NCI-H1694 treated with DMSO at 0.1 percent for 48 hours (cell line): ENCODE results near the gene PRM2.
"Not testable (repeated sequence)": the region's sequence is repeated elsewhere in the genome, so short reads cannot be mapped to it uniquely, and the experiment has no call there.

Experiments
- DNase-seq: peaks from one replicate; lab custom pipeline; 2025; lab: John Stamatoyannopoulos, UW

The PRM2 gene

DNA sequence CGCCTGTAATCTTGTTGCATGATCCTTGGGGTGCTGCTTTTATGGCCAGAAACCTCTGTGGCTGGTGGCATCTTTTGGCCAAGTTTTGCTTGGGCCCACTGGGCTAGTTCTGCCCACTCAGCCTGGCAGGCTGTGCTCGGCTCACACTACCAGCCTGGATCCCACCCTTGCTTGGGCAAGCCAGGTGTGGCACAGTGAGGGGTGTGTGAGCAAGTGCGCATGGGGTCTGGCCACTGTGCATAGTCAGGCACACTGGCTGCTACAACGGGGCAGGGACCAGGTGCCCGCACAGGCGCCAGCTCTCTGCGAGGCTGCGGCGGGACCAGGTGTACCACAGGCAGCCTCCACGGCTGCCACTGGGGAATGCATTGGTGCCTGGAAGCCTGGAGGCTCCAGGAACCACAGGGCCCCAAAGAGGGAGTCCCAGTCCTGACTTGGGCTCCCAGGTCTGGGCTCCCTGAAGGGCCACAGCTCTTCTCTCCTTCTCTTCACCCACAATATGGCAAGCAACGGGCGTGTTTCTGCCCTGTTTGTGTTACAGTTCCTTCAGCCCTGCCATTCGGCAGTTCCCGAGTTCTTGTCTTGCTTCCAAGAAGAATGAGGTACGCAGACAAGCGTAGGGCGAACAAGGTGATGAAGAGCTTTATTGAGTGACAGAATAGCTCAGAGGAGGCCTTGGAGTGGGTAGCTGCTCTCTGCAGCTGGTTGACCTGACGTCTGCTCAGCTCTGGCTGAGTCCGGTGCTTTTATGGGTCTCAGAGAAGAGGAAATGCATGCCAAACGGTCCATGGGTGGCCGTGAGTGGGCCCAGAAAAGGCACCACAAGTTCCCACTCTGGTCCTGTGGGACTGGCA lies 31.6 kb upstream of the PRM2 start:
- no peak for DNase-seq

DNA sequence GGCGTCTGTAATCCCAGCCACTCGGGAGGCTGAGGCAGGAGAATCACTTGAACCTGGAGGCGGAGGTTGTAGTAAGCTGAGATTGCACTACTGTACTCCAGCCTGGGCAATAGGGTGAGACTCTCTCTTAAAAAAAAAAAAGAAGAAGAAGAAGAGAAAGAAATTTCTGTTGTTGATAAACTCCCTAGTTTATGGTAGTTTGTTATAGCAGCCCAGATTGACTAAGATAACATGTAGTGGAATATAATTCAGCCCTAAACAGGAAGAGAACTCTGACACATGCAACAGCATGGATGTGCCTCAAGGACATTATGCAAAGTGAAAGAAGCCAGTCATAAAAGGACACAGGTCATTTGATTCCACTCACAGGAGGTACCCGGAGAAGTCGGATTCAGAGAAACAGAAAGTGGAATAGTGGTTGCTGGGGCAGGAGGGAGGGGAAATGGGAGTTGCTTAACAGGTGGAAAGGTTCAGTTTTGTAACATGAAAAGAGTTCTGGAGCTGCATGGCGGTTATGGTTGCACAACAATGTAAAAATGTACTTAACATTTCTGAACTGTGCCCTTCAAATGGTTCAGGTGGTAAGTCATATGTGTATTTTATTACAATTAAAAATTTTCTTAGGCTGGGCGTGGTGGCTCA lies 30.8 kb upstream of the PRM2 start:
- DNase-seq, result no peak

DNA sequence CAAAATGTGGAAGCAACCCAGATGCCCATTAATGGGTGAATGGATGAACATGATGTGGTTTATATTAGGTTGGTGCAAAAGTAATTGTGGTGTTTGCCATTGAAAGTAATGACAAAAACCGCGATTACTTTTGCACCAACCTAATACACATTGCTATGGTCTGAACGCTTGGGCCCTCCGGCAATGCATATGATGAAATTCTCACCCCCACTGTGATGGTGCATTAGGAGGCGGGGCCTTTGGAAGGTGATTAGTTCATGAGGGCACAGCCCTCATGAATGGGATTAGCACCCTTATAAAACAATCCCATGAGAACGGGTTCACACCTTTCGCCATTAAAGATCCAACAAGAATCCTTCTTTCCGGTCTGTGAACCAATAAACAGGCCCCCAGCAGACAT lies 30.1 kb upstream of the PRM2 start:
- DNase-seq, result no peak

GRCh38 chr16:11303405-11304138 lies 27.3 kb upstream of the PRM2 start:
- DNase-seq, result no peak

GRCh38 chr16:11302977-11303376 lies 26.7 kb upstream of the PRM2 start:
- DNase-seq, result no peak

- no peak for DNase-seq
Measured at GRCh38 chr16:11301645-11302501, 25.6 kb upstream of the PRM2 start.

- DNase-seq, result no peak
Measured at GRCh38 chr16:11300560-11300892, 24.2 kb upstream of the PRM2 start.

GRCh38 chr16:11299865-11300559 lies 23.7 kb upstream of the PRM2 start:
- DNase-seq, result no peak

DNA sequence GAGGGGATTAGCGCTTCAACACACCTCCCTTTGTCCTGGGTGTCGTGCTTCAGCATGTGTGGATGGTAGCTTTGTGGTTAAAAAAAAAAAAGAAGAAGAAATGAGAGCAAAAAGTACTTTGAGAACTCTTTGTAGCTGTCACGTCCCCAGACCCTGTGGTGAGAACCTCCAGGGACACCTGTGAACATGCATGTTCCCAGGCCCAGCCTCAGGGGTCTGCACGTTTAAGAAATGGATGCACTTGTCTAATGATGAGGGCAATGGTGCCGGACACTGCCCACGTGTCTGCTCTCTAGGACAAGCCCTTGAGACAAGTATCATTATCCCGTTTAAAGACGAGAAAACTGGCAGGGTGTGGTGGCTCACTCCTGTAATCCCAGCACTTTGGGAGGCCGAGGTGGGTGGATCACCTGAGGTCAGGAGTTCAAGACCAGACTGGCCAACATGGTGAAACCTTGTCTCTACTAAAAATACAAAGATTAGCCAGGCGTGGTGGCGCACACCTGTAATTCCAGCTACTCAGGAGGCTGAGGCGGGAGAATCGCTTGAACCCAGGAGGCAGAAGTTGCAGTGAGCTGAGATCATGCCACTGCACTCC lies 22.8 kb upstream of the PRM2 start:
- not testable (repeated sequence) for DNase-seq

DNA sequence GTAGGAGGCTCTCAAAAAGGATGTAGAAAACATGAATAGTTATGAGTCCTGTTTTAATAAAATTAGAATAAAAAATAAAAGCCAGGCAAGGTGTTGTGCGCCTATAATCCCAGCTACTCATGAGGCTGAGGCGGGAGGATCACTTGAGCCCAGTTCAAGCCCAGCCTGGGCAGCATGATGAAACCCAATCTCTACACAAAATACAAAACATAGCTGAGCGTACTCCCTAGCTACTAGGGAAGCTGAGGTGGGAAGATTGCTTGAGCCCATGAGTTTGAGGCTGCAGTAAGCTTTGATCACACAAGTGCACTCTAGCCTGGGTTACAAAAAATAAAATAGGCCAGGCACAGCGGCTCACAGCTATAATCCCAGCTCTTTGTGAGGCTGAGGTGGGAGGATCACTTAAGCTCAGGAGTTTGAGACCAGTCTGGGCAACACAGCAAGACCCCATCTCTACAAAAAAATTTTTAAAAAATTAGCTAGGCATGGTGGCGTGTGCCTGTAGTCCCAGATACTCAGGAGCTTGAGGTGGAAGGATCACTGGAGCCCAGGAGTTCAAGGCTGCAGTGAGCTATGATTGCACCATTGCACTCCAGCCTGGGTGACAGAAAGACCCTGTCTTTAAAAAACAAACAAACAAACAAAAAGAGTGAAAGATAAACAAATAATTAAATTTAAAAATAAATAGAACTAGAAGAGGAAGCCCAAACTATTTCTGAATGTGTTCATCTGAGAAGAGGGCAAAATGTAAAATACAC lies 22.0 kb upstream of the PRM2 start:
- no peak for DNase-seq

DNA sequence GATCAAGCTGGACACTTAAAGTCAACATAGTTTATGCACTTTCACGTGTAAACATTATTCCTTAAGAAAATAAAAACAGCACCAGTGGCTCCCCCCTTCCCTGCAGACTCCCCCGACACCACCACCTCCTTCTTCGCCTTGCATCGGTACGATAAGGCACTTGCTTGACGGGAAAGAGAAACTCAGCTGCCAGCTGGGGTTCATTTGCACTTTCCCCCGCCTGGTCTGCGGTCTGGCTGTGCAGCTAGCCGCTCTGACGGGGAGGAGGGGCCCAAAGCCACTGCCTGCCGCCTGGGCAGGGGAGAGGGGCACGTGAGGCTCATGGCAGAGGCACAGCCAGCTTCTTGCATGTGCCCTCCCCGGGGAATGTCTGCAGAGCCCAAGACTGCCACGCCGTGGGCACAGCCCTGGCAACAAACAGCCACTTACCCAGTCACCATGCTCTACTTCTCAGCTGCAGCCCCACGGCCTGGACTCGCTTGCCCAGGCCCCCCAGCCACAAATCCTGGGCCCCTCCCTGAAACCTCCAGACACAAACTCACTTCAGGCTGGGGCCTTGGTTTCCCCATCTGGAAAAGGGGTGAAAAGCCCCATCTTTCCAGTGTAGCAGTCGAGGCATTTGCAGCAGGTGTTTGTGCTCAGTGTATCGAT lies 21.3 kb upstream of the PRM2 start:
- no peak for DNase-seq

- DNase-seq, result no peak
Measured at GRCh38 chr16:11296706-11297491, 20.6 kb upstream of the PRM2 start.

GRCh38 chr16:11296351-11296705 lies 20.0 kb upstream of the PRM2 start:
- no peak for DNase-seq

GRCh38 chr16:11295672-11296071 lies 19.4 kb upstream of the PRM2 start:
- no peak for DNase-seq

GRCh38 chr16:11292076-11292748 lies 15.9 kb upstream of the PRM2 start:
- DNase-seq, result no peak

GRCh38 chr16:11291091-11291703 lies 14.9 kb upstream of the PRM2 start:
- no peak for DNase-seq

DNA sequence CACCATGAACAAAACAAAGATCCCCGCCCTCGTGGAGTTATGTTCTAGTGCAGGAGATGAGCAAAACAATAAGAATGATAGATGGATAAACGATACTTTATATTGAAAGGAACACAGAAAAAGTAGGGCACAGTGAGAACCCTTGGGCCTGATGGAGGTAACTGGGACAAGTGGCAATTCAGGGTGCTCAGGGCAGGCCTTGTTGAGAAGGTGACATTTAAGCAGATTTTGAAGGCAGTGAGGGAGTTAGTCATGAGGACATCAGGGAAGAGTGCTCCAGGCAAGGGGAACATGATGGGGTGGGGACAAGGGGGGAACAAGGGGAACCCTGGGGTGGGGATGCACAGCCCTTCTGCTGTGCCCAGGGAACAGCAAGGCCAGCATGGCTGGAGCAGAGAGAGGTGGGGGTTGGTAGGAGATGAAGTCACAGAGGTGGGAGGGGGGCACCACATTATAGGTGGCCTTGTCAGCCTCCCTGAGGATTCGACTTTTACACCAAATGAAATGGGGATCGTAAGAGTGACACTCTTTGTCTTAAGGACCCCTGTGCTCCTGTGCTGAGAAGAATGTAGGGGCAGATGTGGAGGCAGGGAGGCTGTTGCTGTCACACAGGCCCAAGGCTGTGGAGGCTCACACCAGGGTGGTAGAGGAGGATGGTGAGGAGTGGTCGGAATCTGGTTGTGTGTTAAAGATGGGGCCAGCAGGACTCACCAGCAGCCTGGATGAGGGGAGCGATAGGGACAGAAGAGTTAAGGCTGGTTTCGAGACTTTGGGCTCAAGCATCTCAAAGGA lies 14.0 kb upstream of the PRM2 start:
- no peak for DNase-seq
